SK-N-SH treated with all-trans-retinoic acid at 6 μM for 48 hours (cell line): ENCODE measurements around the gene ZNF599.

Experiments used
- ARNTL ChIP-seq: fragments of 450-650 bp; formaldehyde crosslinking; IDR thresholded peaks from 2 replicates; pipeline ENCODE4 v1.5.0; 2020; ENCODE audit warnings: low read depth, mild to moderate bottlenecking, moderate library complexity, borderline replicate concordance
- CSDC2 ChIP-seq: fragments of 250-450 bp; sonication (Bioruptor Pico); IDR thresholded peaks from 2 replicates; pipeline ENCODE4 v1.5.0; 2020; ENCODE audit warnings: mild to moderate bottlenecking, moderate library complexity
- GLIS3 ChIP-seq: fragments of 250-450 bp; sonication (Bioruptor Pico); IDR thresholded peaks from 2 replicates; pipeline ENCODE4 v1.5.0; 2020; ENCODE audit warnings: mild to moderate bottlenecking, moderate library complexity
- ISL1 ChIP-seq: fragments of 250-450 bp; sonication (Bioruptor Pico); IDR thresholded peaks from 2 replicates; pipeline ENCODE4 v2.1.2; 2022; ENCODE audit warnings: mild to moderate bottlenecking, moderate library complexity
- PATZ1 ChIP-seq: fragments of 250-450 bp; sonication (Bioruptor Pico); IDR thresholded peaks from 2 replicates; pipeline ENCODE4 v1.8.0; 2020; ENCODE audit warnings: mild to moderate bottlenecking, moderate library complexity, borderline replicate concordance
- PPARA ChIP-seq: fragments of 250-450 bp; sonication (Bioruptor Pico); IDR thresholded peaks from 2 replicates; pipeline ENCODE4 v1.5.0; 2020; ENCODE audit warnings: mild to moderate bottlenecking, borderline replicate concordance
- SNAI2 ChIP-seq: fragments of 250-450 bp; sonication (Bioruptor Pico); IDR thresholded peaks from 2 replicates; pipeline ENCODE4 v1.5.0; 2020; ENCODE audit warnings: mild to moderate bottlenecking, moderate library complexity
- ZFP3 ChIP-seq: fragments of 250-450 bp; sonication (Bioruptor Pico); IDR thresholded peaks from 2 replicates; pipeline ENCODE4 v1.5.0; 2020; ENCODE audit warnings: mild to moderate bottlenecking, moderate library complexity
- ZFP30 ChIP-seq: fragments of 450-650 bp; formaldehyde crosslinking; IDR thresholded peaks from 2 replicates; pipeline ENCODE4 v1.5.0; 2022; ENCODE audit warnings: mild to moderate bottlenecking, moderate library complexity
- TF ChIP-seq, protein P1 (sequence below): fragments of 250-450 bp; sonication (Bioruptor Pico); IDR thresholded peaks from 2 replicates; pipeline ENCODE4 v1.5.0; 2020; ENCODE audit warnings: mild to moderate bottlenecking, moderate library complexity

- TF ChIP-seq, protein P1, sequence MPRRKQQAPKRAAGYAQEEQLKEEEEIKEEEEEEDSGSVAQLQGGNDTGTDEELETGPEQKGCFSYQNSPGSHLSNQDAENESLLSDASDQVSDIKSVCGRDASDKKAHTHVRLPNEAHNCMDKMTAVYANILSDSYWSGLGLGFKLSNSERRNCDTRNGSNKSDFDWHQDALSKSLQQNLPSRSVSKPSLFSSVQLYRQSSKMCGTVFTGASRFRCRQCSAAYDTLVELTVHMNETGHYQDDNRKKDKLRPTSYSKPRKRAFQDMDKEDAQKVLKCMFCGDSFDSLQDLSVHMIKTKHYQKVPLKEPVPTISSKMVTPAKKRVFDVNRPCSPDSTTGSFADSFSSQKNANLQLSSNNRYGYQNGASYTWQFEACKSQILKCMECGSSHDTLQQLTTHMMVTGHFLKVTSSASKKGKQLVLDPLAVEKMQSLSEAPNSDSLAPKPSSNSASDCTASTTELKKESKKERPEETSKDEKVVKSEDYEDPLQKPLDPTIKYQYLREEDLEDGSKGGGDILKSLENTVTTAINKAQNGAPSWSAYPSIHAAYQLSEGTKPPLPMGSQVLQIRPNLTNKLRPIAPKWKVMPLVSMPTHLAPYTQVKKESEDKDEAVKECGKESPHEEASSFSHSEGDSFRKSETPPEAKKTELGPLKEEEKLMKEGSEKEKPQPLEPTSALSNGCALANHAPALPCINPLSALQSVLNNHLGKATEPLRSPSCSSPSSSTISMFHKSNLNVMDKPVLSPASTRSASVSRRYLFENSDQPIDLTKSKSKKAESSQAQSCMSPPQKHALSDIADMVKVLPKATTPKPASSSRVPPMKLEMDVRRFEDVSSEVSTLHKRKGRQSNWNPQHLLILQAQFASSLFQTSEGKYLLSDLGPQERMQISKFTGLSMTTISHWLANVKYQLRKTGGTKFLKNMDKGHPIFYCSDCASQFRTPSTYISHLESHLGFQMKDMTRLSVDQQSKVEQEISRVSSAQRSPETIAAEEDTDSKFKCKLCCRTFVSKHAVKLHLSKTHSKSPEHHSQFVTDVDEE (CRISPR knock-in tag): no peak
- TF ChIP-seq SNAI2 (CRISPR knock-in tag) (no peak), ZFP30 (CRISPR knock-in tag) (no peak), PPARA (CRISPR knock-in tag) (no peak), GLIS3 (CRISPR knock-in tag) (no peak), ZFP3 (CRISPR knock-in tag) (no peak), CSDC2 (CRISPR knock-in tag) (no peak), PATZ1 (no peak), ISL1 (CRISPR knock-in tag) (no peak), ARNTL (CRISPR knock-in tag) (no peak)
Observed at GRCh38 chr19:34731019-34731829, 41.8 kb downstream of the ZNF599 start.
